Renal pelvis (tissue), 4 donors: Measurements from ENCODE around the gene SLC22A23. TPM values are rescaled to one million over a fixed set of nuclear protein-coding genes. Genes with fewer than 3 reads are reported as not detected.
"Not testable (repeated sequence)": the region's sequence is repeated elsewhere in the genome, so short reads cannot be mapped to it uniquely, and the experiment has no call there.

Experiments
- DNase-seq: peaks from one replicate; pipeline ENCODE4 v3.0.0-alpha.2; 2013
- polyA plus RNA-seq, 3 donors: library from polyadenylated mRNA; unstranded; fragments of 120-200 nt; gene quantifications; one replicate each; pipeline ENCODE4 v1.2.1, GENCODE V29; 2013; ENCODE audit not compliant: insufficient read length in 3 of 3

Gene SLC22A23
- polyA plus RNA-seq, 3 donors = 10.7 to 16.3 (median 14.0) TPM

- no peak for DNase-seq
Observed at GRCh38 chr6:3250231-3250675, 206.6 kb downstream of the SLC22A23 start.

GRCh38 chr6:3249821-3250220 is 207.0 kb downstream of the SLC22A23 start:
- no peak for DNase-seq

GRCh38 chr6:3247255-3248146 is 209.3 kb downstream of the SLC22A23 start:
- DNase-seq = peak; percentile 66

- no peak for DNase-seq
Observed at GRCh38 chr6:3245216-3245615, 211.6 kb downstream of the SLC22A23 start.

- DNase-seq = not testable (repeated sequence)
Observed at GRCh38 chr6:3244832-3245161, 212.1 kb downstream of the SLC22A23 start.

- no peak for DNase-seq
Observed at GRCh38 chr6:3244003-3244831, 212.6 kb downstream of the SLC22A23 start.

GRCh38 chr6:3242768-3243167 is 214.1 kb downstream of the SLC22A23 start:
- DNase-seq = no peak

- DNase-seq = not testable (repeated sequence)
Observed at GRCh38 chr6:3241745-3242144, 215.1 kb downstream of the SLC22A23 start.

- DNase-seq = no peak
Observed at GRCh38 chr6:3240595-3240994, 216.3 kb downstream of the SLC22A23 start.

- no peak for DNase-seq
Observed at GRCh38 chr6:3239110-3239830, 217.6 kb downstream of the SLC22A23 start.

GRCh38 chr6:3237761-3238662 is 218.8 kb downstream of the SLC22A23 start:
- DNase-seq = no peak

GRCh38 chr6:3236005-3236404 is 220.8 kb downstream of the SLC22A23 start:
- DNase-seq = no peak

- no peak for DNase-seq
Observed at GRCh38 chr6:3235486-3235885, 221.4 kb downstream of the SLC22A23 start.

- no peak for DNase-seq
Observed at GRCh38 chr6:3233904-3234303, 222.9 kb downstream of the SLC22A23 start.

- DNase-seq = no peak
Observed at GRCh38 chr6:3233321-3233720, 223.5 kb downstream of the SLC22A23 start.

- DNase-seq = no peak
Observed at GRCh38 chr6:3232017-3232945, 224.6 kb downstream of the SLC22A23 start.

GRCh38 chr6:3231247-3232016 is 225.4 kb downstream of the SLC22A23 start:
- DNase-seq = peak; percentile 94

- DNase-seq = peak; percentile 76
Observed at GRCh38 chr6:3230900-3231246, 226.0 kb downstream of the SLC22A23 start.

GRCh38 chr6:3230256-3230882 is 226.5 kb downstream of the SLC22A23 start:
- DNase-seq = no peak
